ENCODE measurements around the gene MX2.
"Not testable (repeated sequence)": the region's sequence is repeated elsewhere in the genome, so short reads cannot be mapped to it uniquely, and the experiment has no call there.

The MX2 gene

GRCh38 chr21:41420998-41421397, 59.2 kb downstream of the MX2 start:
- not testable (repeated sequence) for DNase-seq

GRCh38 chr21:41422546-41423304, 60.9 kb downstream of the MX2 start:
- no peak for DNase-seq

- DNase-seq: not testable (repeated sequence)
These were observed 61.4 kb downstream of the MX2 start for GRCh38 chr21:41423305-41423636.

GRCh38 chr21:41425588-41425953, 63.7 kb downstream of the MX2 start:
- no peak for DNase-seq

- peak; percentile 88 for DNase-seq
These were observed 64.3 kb downstream of the MX2 start, which contains the start of gene MX1 for GRCh38 chr21:41425954-41426675. Gene MX1 (plus strand): TSS chr21:41426239. CDS start chr21:41432071, 5,832 bp downstream.

- DNase-seq: no peak
These were observed 65.0 kb downstream of the MX2 start for GRCh38 chr21:41426676-41427404.

GRCh38 chr21:41427556-41427955, 65.7 kb downstream of the MX2 start:
- no peak for DNase-seq

- no peak for DNase-seq
These were observed 66.5 kb downstream of the MX2 start for GRCh38 chr21:41428311-41428710.

- no peak for DNase-seq
These were observed 67.0 kb downstream of the MX2 start for GRCh38 chr21:41428847-41429246.

- DNase-seq: no peak
These were observed 67.5 kb downstream of the MX2 start for GRCh38 chr21:41429305-41429704.

GRCh38 chr21:41429925-41430491, 68.2 kb downstream of the MX2 start:
- DNase-seq: no peak

GRCh38 chr21:41431788-41432548, 70.1 kb downstream of the MX2 start:
- DNase-seq: no peak

- no peak for DNase-seq
These were observed 71.0 kb downstream of the MX2 start for GRCh38 chr21:41432562-41433460.

GRCh38 chr21:41433566-41433965, 71.7 kb downstream of the MX2 start:
- no peak for DNase-seq

- DNase-seq: no peak
These were observed 73.9 kb downstream of the MX2 start for GRCh38 chr21:41435706-41436105.

GRCh38 chr21:41437729-41438128, 75.9 kb downstream of the MX2 start:
- DNase-seq: no peak

- no peak for DNase-seq
These were observed 76.7 kb downstream of the MX2 start for GRCh38 chr21:41438425-41439113.

GRCh38 chr21:41439248-41439647, 77.4 kb downstream of the MX2 start:
- no peak for DNase-seq

- DNase-seq: no peak
These were observed 79.7 kb downstream of the MX2 start for GRCh38 chr21:41441546-41441945.

- DNase-seq: no peak
These were observed 80.8 kb downstream of the MX2 start for GRCh38 chr21:41442481-41443186.
